GM18505 (cell line): ENCODE measurements around the gene TJAP1.

Source experiments
- ATAC-seq: cut with Tn5 transposase; IDR thresholded peaks from one replicate; pipeline ENCODE4 v1.9.1; 2021; ENCODE audit not compliant: unreplicated experiment
- POLR2A ChIP-seq: IDR thresholded peaks from 4 replicates; pipeline ENCODE4 v1.6.1; 2011; ENCODE audit warnings: borderline replicate concordance; ENCODE audit not compliant: insufficient read depth, insufficient read length; ENCODE audit errors: extremely low read depth

Gene TJAP1

GRCh38 chr6:43481075-43481474 lies 3.7 kb downstream of the TJAP1 start:
- ATAC-seq = no peak
- TF ChIP-seq POLR2A = no peak

- no peak for ATAC-seq
- no peak for TF ChIP-seq POLR2A
Observed at GRCh38 chr6:43481591-43482236, 4.3 kb downstream of the TJAP1 start.

GRCh38 chr6:43488667-43489276 lies 11.4 kb downstream of the TJAP1 start:
- TF ChIP-seq POLR2A = no peak
- ATAC-seq = no peak

- no peak for TF ChIP-seq POLR2A
- ATAC-seq = no peak
Observed at GRCh38 chr6:43489277-43490072, 12.1 kb downstream of the TJAP1 start.

GRCh38 chr6:43490523-43490939 lies 13.2 kb downstream of the TJAP1 start:
- ATAC-seq = no peak
- no peak for TF ChIP-seq POLR2A

GRCh38 chr6:43491750-43492661 lies 14.6 kb downstream of the TJAP1 start:
- no peak for ATAC-seq
- no peak for TF ChIP-seq POLR2A

GRCh38 chr6:43492673-43493072 lies 15.3 kb downstream of the TJAP1 start:
- TF ChIP-seq POLR2A = no peak
- ATAC-seq = no peak

GRCh38 chr6:43493230-43493629 lies 15.9 kb downstream of the TJAP1 start:
- no peak for TF ChIP-seq POLR2A
- ATAC-seq = no peak

GRCh38 chr6:43493833-43494232 lies 16.5 kb downstream of the TJAP1 start:
- no peak for TF ChIP-seq POLR2A
- ATAC-seq = no peak

GRCh38 chr6:43494321-43494720 lies 17.0 kb downstream of the TJAP1 start:
- ATAC-seq = no peak
- no peak for TF ChIP-seq POLR2A

- TF ChIP-seq POLR2A = no peak
- no peak for ATAC-seq
Observed at GRCh38 chr6:43494766-43495165, 17.4 kb downstream of the TJAP1 start.

GRCh38 chr6:43495409-43495941 lies 18.1 kb downstream of the TJAP1 start:
- no peak for TF ChIP-seq POLR2A
- ATAC-seq = no peak
